GM23338 (cell line): ENCODE results near the gene SMIM14. TPM values are rescaled to one million over a fixed set of nuclear protein-coding genes. Genes with fewer than 3 reads are reported as not detected.

Experiments used
- ATAC-seq: fragments of 200-7000 bp; cut with Tn5 transposase; 3 replicates; pipeline ENCODE4 v1.9.1; 2020
- DNase-seq: peaks from one replicate; pipeline ENCODE4 v3.0.0-alpha.2; 2015; ENCODE audit warnings: low spot score
- H2AFZ ChIP-seq: fragments of 200-600 bp; sonication (generic); 2 replicates; pipeline ENCODE4 v1.8.0; 2016; ENCODE audit warnings: antibody characterized with exemption, mild to moderate bottlenecking, moderate library complexity
- H3F3A ChIP-seq: fragments of 200-600 bp; sonication (generic); replicated peaks from 2 replicates; pipeline ENCODE4 v1.8.0; 2017; ENCODE audit warnings: antibody characterized with exemption, mixed run types, low read depth
- H3K27ac ChIP-seq: fragments of 200-600 bp; sonication (generic); 2 replicates; pipeline ENCODE4 v1.6.1; 2016; ENCODE audit warnings: low read depth
- H3K27me3 ChIP-seq: fragments of 200-600 bp; sonication (generic); 2 replicates; pipeline ENCODE4 v1.8.0; 2016; ENCODE audit warnings: mild to moderate bottlenecking, mixed run types, moderate library complexity; ENCODE audit not compliant: insufficient read depth
- H3K36me3 ChIP-seq: fragments of 200-600 bp; sonication (generic); 2 replicates; pipeline ENCODE4 v1.8.0; 2016; ENCODE audit warnings: mild to moderate bottlenecking; ENCODE audit not compliant: insufficient read depth
- H3K4me1 ChIP-seq: fragments of 200-600 bp; sonication (generic); 2 replicates; pipeline ENCODE4 v1.8.0; 2016; ENCODE audit warnings: mild to moderate bottlenecking, moderate library complexity; ENCODE audit not compliant: insufficient read depth
- H3K4me2 ChIP-seq: fragments of 200-600 bp; sonication (generic); 2 replicates; pipeline ENCODE4 v1.7.1; 2017; ENCODE audit warnings: mixed run types
- H3K4me3 ChIP-seq: fragments of 200-600 bp; sonication (generic); 2 replicates; pipeline ENCODE4 v1.6.1; 2016; ENCODE audit warnings: mixed run types
- H3K79me2 ChIP-seq: fragments of 200-600 bp; sonication (generic); replicated peaks from 2 replicates; pipeline ENCODE4 v1.8.0; 2017; ENCODE audit warnings: mild to moderate bottlenecking; ENCODE audit not compliant: insufficient read depth
- H3K9me2 ChIP-seq: fragments of 200-600 bp; sonication (generic); 2 replicates; pipeline ENCODE4 v1.8.0; 2017; ENCODE audit not compliant: insufficient read depth
- H4K20me1 ChIP-seq: fragments of 200-600 bp; sonication (generic); replicated peaks from 2 replicates; pipeline ENCODE4 v1.8.0; 2017; ENCODE audit warnings: mild to moderate bottlenecking; ENCODE audit not compliant: insufficient read depth
- H3K27ac Mint-ChIP-seq: 2 replicates; pipeline ENCODE4 v1.8.0; 2020; ENCODE audit warnings: inconsistent platforms, mild to moderate bottlenecking, moderate library complexity, mixed read lengths
- H3K27me3 Mint-ChIP-seq: 3 replicates; pipeline ENCODE4 v1.8.0; 2022; ENCODE audit warnings: low read depth, mild to moderate bottlenecking, moderate library complexity, mixed read lengths, inconsistent platforms; ENCODE audit not compliant: insufficient read depth, poor library complexity
- H3K36me3 Mint-ChIP-seq: 3 replicates; pipeline ENCODE4 v1.8.0; 2021; ENCODE audit warnings: low read depth, mild to moderate bottlenecking, inconsistent platforms, moderate library complexity, mixed read lengths
- H3K4me1 Mint-ChIP-seq: 3 replicates; pipeline ENCODE4 v1.8.0; 2020; ENCODE audit warnings: mild to moderate bottlenecking, inconsistent platforms, mixed read lengths
- H3K4me3 Mint-ChIP-seq: 3 replicates; pipeline ENCODE4 v1.8.0; 2021; ENCODE audit warnings: moderate library complexity, mild to moderate bottlenecking, inconsistent platforms, mixed read lengths
- H3K9me3 Mint-ChIP-seq: 3 replicates; pipeline ENCODE4 v1.8.0; 2020; ENCODE audit warnings: moderate library complexity, mild to moderate bottlenecking, inconsistent platforms, mixed read lengths
- CREB1 ChIP-seq: fragments of 250-450 bp; sonication (Bioruptor Pico); IDR thresholded peaks from 2 replicates; pipeline ENCODE4 v1.5.0; 2020; ENCODE audit warnings: low read depth, mild to moderate bottlenecking, moderate library complexity
- CTCF ChIP-seq, 2 experiments: fragments of 200-600 bp in 1 of 2; sonication (generic) in 1 of 2; conservative IDR thresholded peaks; 2 replicates each; pipeline versions ENCODE4 v1.5.1 to v1.6.1; 2016 to 2017; ENCODE audit warnings: antibody characterized with exemption in 2 of 2, low read depth in 2 of 2, mild to moderate bottlenecking in 2 of 2, moderate library complexity in 1 of 2
- ETS1 ChIP-seq: IDR thresholded peaks from 2 replicates; pipeline ENCODE4 v1.6.1; 2016; ENCODE audit warnings: antibody characterized with exemption
- EZH2 ChIP-seq: fragments of 200-600 bp; sonication (generic); IDR thresholded peaks from one replicate; pipeline ENCODE4 v1.8.0; 2017; ENCODE audit warnings: antibody characterized with exemption, mild to moderate bottlenecking, low read depth; ENCODE audit not compliant: unreplicated experiment
- EZH2phosphoT487 ChIP-seq: fragments of 200-600 bp; sonication (generic); IDR thresholded peaks from one replicate; pipeline ENCODE4 v1.8.1; 2018; ENCODE audit warnings: antibody characterized with exemption; ENCODE audit not compliant: unreplicated experiment
- JUNB ChIP-seq: IDR thresholded peaks from one replicate; pipeline ENCODE4 v1.6.1; 2016; ENCODE audit warnings: antibody characterized with exemption; ENCODE audit not compliant: unreplicated experiment
- NANOG ChIP-seq: IDR thresholded peaks from 2 replicates; pipeline ENCODE4 v1.6.1; 2016; ENCODE audit warnings: antibody characterized with exemption, borderline replicate concordance
- POLR2AphosphoS5 ChIP-seq: IDR thresholded peaks from 2 replicates; pipeline ENCODE4 v1.6.1; 2016; ENCODE audit warnings: antibody characterized with exemption, low read depth
- REST ChIP-seq: IDR thresholded peaks from one replicate; pipeline ENCODE4 v1.6.1; 2018; ENCODE audit warnings: antibody characterized with exemption; ENCODE audit not compliant: unreplicated experiment
- STAT1 ChIP-seq: IDR thresholded peaks from one replicate; pipeline ENCODE4 v1.6.1; 2016; ENCODE audit warnings: antibody characterized with exemption; ENCODE audit not compliant: unreplicated experiment
- ZNF114 ChIP-seq: fragments of 250-450 bp; sonication (Bioruptor Pico); IDR thresholded peaks from 2 replicates; pipeline ENCODE4 v1.5.0; 2020; ENCODE audit warnings: mild to moderate bottlenecking, moderate library complexity
- ZNF331 ChIP-seq: fragments of 250-450 bp; sonication (Bioruptor Pico); IDR thresholded peaks from 2 replicates; pipeline ENCODE4 v1.5.0; 2020; ENCODE audit warnings: low read depth, mild to moderate bottlenecking, moderate library complexity
- ZNF462 ChIP-seq: fragments of 250-450 bp; sonication (Bioruptor Pico); IDR thresholded peaks from 2 replicates; pipeline ENCODE4 v1.5.0; 2020; ENCODE audit warnings: mild to moderate bottlenecking, moderate library complexity
- polyA plus RNA-seq: library from polyadenylated mRNA; unstranded; fragments of >200 nt; fragmentation: Nextera tagmentation; extraction: Ambion mirVana; gene quantifications from 2 replicates; pipeline ENCODE4 v1.2.1, GENCODE V29; 2016
- total RNA-seq: library from RNA; depleted of rRNA; stranded (reverse); fragments of >200 nt; shearing (Covaris generic); gene quantifications from 2 replicates; pipeline ENCODE4 v1.2.3, GENCODE V29; 2014

SMIM14 gene
- total and polyA plus RNA-seq, 2 experiments from 2014 or later: 29.0 to 52.6 TPM

- peaks cover 7% of the 10 kb centered on the region; the same call in 2 of the 3 replicates for H3K9me3 Mint-ChIP-seq
- Histone ChIP-seq H3K4me3 (no peak overlapping the region), H2AFZ (no peak overlapping the region), H3K36me3 (no peaks in the 10 kb centered on the region), H3K4me1 (no peaks in the 10 kb centered on the region), H3K79me2 (no peaks in the 10 kb centered on the region), H4K20me1 (no peaks in the 10 kb centered on the region), H3K4me2 (no peak overlapping the region), H3K9me2 (no peaks in the 10 kb centered on the region), H3F3A (no peaks in the 10 kb centered on the region), H3K27me3 (no peaks in the 10 kb centered on the region), H3K27ac (no peak overlapping the region)
- H3K4me1 Mint-ChIP-seq: no peaks in the 10 kb centered on the region
- DNase-seq (no peak), ATAC-seq (no peak)
- H3K4me3 Mint-ChIP-seq: no peak overlapping the region
- TF ChIP-seq JUNB: no peak
- no peak for TF ChIP-seq CREB1
- TF ChIP-seq EZH2: no peak
- TF ChIP-seq ETS1: no peak
- no peak for TF ChIP-seq ZNF462 (CRISPR knock-in tag)
- TF ChIP-seq NANOG: no peak
- no peak for TF ChIP-seq ZNF114 (CRISPR knock-in tag)
- no peak for TF ChIP-seq REST
- TF ChIP-seq ZNF331 (CRISPR knock-in tag): no peak
- no peak for TF ChIP-seq POLR2AphosphoS5
- TF ChIP-seq EZH2phosphoT487: no peak
- TF ChIP-seq STAT1: no peak
- no peak for TF ChIP-seq CTCF (conservative IDR thresholded peaks at IDR 0.05; ENCODE audit: low read depth in 2 of 2)
- H3K36me3 Mint-ChIP-seq: no peaks in the 10 kb centered on the region
- H3K27ac Mint-ChIP-seq: no peak overlapping the region
- peaks cover 2% of the 10 kb centered on the region for H3K27me3 Mint-ChIP-seq
These were observed 30.2 kb upstream of the SMIM14 start for GRCh38 chr4:39668887-39669286.
